DOHH2 (cell line): ENCODE data around the gene ZBTB47.

Experiments
- EZH2phosphoT487 ChIP-seq: fragments of 200-600 bp; sonication (generic); IDR thresholded peaks from 2 replicates; pipeline ENCODE4 v1.6.1; 2017; ENCODE audit warnings: borderline replicate concordance, mild to moderate bottlenecking, antibody characterized with exemption, low read length, moderate library complexity, mixed read lengths
- TF ChIP-seq, protein P1 (sequence below): fragments of 200-600 bp; sonication (generic); IDR thresholded peaks from one replicate; pipeline ENCODE4 v1.5.1; 2014; ENCODE audit warnings: antibody characterized with exemption, mild to moderate bottlenecking, low read depth, low read length; ENCODE audit not compliant: poor library complexity, severe bottlenecking

DNA sequence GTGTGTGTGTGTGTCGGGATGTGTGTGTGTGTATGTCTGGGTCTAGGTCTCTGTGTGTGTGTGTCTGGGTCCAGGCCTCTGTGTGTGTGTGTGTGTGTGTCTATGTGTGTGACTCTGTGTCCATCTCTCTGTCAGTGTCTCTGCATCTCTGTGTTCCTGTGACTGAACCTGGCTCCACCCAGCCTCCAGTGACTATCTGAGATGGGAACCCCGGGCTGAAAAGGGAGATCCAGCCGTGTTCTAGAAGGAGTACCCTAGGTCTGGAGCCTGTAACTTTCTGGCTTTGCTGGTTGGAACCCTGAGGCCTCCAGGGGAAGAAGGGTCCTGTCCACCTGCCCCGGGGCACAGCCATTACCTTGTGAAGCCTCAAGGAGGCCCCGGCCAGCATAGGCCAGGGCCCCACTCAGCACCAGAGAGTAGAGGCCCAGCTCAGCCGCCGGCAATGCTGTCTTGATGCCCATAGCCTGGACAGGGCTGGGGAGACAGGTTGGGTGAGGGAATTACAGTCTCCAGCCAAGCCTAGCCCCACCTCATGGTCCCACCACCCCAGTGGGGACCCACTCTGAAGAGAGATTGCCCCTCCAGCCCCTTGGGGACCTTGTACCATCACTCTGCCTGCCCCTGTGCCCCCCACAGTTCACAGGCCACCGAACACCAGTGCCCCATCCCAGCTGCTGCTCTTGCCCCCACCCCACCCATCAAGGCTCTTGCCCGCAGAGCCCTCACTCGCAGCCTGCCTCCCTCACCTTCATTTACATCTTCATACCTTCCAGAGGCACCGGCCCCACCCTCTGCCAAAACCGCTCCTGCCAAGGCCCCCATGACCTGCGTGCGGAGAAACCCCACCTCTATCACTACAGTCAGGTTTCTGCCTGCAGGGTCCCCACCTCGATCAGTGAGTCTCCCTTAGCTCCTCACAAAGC is 47.1 kb downstream of the ZBTB47 start:
- TF ChIP-seq, protein P1, sequence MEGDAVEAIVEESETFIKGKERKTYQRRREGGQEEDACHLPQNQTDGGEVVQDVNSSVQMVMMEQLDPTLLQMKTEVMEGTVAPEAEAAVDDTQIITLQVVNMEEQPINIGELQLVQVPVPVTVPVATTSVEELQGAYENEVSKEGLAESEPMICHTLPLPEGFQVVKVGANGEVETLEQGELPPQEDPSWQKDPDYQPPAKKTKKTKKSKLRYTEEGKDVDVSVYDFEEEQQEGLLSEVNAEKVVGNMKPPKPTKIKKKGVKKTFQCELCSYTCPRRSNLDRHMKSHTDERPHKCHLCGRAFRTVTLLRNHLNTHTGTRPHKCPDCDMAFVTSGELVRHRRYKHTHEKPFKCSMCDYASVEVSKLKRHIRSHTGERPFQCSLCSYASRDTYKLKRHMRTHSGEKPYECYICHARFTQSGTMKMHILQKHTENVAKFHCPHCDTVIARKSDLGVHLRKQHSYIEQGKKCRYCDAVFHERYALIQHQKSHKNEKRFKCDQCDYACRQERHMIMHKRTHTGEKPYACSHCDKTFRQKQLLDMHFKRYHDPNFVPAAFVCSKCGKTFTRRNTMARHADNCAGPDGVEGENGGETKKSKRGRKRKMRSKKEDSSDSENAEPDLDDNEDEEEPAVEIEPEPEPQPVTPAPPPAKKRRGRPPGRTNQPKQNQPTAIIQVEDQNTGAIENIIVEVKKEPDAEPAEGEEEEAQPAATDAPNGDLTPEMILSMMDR: no peak
- TF ChIP-seq EZH2phosphoT487: no peak
